Stimulated activated naive CD4-positive, alpha-beta T cell treated with Interleukin-2 at 50 U/mL for 16 hours (primary cell): ENCODE measurements around the gene TMCC1.
"Not testable (repeated sequence)": the region's sequence is repeated elsewhere in the genome, so short reads cannot be mapped to it uniquely, and the experiment has no call there.

Experiments
- DNase-seq: peaks from one replicate; lab custom pipeline; 2025; lab: John Stamatoyannopoulos, UW

The TMCC1 gene

GRCh38 chr3:129835198-129835597, 58.3 kb downstream of the TMCC1 start:
- no peak for DNase-seq

DNA sequence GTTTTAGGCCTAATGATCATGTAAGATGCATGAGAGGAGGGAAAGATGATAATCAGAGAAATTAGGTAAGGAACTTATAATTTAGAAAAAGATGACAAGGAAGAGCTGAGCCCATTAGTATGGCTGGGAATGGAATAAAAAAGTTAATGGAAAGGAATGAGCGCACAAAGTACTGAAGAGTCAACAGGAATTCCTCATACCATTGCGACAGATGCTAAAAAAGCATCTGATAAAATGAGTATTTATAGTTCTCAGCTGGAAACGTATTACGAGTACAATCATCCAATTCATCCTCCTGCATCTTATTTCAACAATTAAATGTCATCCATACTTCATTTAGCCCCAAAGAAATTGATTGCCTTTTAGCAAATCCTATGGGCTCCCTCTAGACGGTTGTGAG, 58.9 kb downstream of the TMCC1 start:
- no peak for DNase-seq

- DNase-seq: not testable (repeated sequence)
Observed at GRCh38 chr3:129831942-129832341, 61.6 kb downstream of the TMCC1 start.

- DNase-seq: no peak
Observed at GRCh38 chr3:129831503-129831902, 62.0 kb downstream of the TMCC1 start.

DNA sequence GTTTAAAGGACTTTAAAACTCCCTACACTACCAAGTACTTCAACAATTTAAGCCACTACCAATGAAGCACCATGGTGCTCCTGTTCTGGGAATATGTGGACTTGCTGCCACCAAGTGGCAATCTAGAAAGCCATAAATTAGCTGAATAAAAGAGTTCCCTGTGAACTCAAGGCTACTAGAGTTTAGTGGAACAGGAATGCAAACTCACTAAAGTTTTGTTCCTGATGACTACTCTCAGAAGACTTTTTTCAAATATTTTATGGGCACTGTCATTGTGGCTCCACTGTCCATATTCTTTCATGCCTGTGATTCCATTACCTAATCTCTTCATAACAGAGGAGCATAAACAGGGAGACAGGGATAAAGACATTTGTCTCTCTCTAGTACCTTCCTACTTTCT, 63.9 kb downstream of the TMCC1 start:
- no peak for DNase-seq

- DNase-seq: no peak
Observed at GRCh38 chr3:129827765-129828164, 65.7 kb downstream of the TMCC1 start.

- no peak for DNase-seq
Observed at GRCh38 chr3:129824926-129825541, 68.5 kb downstream of the TMCC1 start.

GRCh38 chr3:129822679-129823078, 70.8 kb downstream of the TMCC1 start:
- DNase-seq: no peak

DNA sequence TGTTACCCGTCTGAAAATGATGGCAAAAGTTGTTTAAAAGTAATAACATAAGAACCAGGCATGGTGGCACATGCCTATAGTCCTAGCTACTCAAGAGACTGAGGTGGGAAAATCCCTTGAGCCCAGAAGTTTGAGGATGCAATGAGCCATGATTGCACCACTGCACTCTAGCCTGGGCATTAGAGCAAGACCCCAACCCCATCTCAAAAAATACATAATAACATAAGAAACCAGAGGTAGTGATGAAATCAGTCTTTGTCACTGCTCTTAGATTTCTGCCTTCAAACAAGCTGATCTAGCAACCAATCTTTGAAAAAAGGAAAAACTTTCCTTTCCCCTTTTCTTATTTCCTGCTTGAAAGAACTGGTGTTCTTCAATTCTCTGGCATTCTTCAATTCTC, 71.3 kb downstream of the TMCC1 start:
- DNase-seq: no peak

GRCh38 chr3:129820587-129820986, 72.9 kb downstream of the TMCC1 start:
- no peak for DNase-seq

- DNase-seq: no peak
Observed at GRCh38 chr3:129812589-129812988, 80.9 kb downstream of the TMCC1 start.

DNA sequence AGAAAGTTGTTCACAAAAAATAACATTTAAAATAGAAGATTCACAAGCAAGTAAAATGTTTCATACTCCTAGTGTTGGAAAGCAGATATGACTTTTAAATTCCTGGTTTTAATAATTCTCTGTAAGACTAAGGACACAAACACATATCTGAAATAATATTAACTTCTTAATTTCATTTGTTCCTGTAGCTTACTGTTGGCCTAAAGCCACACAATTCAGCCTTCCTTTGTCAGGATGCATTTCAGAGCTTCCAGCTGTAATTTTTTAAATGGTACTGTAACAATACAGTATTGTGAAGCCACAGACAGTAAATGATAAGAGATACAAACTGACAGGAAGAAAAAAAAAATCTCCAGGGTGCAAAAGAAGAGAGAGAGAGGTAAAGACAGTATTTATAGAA, 84.2 kb downstream of the TMCC1 start:
- no peak for DNase-seq

- DNase-seq: no peak
Observed at GRCh38 chr3:129796146-129796545, 97.4 kb downstream of the TMCC1 start.

DNA sequence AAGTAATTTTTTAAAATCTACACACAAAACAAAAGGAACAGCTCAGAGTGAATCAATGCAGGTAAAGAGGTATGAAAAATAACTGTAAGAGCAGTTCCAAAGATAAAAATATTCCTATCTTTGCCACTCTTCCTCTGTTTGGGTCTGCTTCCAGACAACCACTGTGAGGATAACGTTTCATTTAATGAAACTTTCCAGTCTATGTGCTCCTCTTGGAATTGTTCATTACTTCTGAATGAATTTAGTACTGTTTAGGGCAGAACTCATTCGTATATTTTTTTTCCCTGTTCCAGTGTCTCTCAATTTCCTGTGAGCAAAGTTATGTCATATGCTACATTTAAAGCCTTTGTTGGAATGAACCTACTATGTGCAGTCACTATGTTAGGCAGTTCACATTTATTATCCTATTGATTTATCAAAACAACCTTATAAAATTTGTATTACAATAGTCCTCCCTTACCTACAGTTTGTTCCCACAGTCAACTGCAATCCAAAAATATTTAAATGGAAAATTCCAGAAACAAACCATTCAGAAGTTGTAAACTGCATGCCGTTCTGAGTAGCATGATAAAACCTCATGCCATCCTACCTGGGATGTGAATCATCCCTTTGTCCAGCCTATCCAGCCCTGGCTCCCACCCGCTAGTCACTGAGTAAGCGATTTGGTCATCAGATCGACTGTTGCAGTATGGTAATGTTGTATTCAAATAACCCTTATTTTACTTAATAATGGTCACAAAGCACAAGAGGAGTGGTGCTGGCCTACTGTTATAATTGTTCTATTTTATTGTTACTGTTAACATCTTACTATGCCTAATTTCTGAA, 98.1 kb downstream of the TMCC1 start:
- DNase-seq: no peak

- no peak for DNase-seq
Observed at GRCh38 chr3:129794311-129795185, 99.0 kb downstream of the TMCC1 start.

DNA sequence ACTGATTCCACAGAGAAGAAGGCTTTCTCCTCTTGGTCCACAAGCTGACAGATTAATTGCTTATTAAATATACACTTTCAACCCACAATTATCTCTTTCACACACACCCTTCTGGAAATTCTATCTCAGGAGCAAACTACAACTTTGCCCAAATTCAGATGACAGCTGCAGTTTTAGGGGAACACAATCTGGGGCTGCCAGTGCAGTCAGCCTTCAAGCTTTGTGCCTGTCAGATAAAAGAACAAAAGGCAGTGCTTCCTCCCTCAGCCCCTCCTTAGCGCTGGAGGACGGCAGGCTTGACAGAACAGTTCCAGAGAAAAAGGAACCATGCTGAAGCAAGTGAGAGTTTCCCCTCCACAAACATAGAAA, 99.6 kb downstream of the TMCC1 start:
- no peak for DNase-seq

GRCh38 chr3:129793319-129793718, 100.2 kb downstream of the TMCC1 start:
- DNase-seq: no peak

- DNase-seq: no peak
Observed at GRCh38 chr3:129783470-129783869, 110.0 kb downstream of the TMCC1 start.

- DNase-seq: no peak
Observed at GRCh38 chr3:129778871-129779270, 114.6 kb downstream of the TMCC1 start.

GRCh38 chr3:129777806-129778205, 115.7 kb downstream of the TMCC1 start:
- no peak for DNase-seq

DNA sequence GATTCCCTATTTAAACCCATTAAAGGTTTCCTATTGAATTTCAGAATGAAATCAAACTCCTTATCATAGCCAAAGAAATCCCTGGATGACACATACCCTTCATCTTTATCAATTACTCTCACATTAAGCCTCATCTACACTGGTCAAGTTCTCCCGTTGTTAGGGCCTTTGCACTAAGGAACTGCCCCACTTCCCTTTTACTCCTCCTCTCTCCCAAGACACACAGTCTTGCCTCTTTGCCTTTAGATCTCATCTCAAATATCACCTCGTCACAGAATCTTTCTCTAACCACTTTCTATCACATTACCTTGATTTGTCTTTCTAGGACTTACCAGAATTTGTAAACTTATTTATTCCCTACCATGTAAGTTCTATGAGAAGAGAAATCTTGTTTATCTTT, 117.6 kb downstream of the TMCC1 start:
- DNase-seq: no peak

DNA sequence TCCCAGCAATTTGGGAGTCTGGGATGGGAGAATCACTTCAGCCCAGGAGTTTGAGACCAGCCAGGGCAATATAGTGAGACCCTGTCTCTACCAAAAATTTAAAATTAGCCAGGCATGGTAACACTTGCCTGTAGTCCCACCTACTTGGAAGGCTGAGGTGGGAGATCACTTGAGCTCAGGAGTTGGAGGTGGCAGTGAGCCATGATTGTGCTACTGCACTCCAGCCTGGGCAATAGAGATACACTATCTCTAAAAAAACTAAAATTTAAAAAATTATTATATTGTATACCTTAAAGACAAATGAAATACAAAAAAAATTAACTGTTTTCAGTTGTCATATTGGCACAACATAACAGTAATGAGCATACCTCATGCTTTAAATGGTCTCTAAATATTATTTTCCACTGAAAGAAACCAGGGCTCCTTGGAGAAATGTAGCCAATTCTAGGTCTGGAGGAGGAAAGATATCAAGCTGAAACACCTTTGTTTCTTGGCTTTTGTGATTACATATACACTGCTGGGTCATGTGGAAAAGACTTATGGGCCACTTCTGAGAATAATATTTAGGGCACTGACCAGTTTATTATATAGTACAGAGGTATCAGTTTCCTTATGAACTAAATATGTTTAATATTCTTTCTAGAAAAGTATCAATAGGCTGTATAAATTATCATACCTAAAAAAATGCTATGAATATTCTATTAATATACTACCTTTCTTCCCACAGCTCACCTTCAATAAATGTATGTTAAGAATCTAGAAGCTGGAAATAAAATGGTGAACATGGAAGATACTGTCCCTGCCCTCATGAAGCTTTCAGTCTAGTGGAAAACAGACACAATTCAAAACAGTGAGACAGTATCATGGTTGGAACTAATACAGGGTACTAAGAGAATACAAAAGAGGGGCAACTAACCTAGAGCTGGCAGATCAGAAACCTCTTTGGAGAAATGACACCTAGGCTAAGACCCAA, 119.5 kb downstream of the TMCC1 start:
- DNase-seq: no peak
